T-helper 2 cell treated with Interferon-gamma antibody and Interleukin-4, amounts not matched to agents 100 ng/mL and 5 ng/mL, for 36 hours (primary cell): ENCODE measurements around the gene CAMSAP1. TPM values are rescaled to one million over a fixed set of nuclear protein-coding genes. Genes with fewer than 3 reads are reported as not detected.
"Not testable (repeated sequence)": the region's sequence is repeated elsewhere in the genome, so short reads cannot be mapped to it uniquely, and the experiment has no call there.

Experiments
- intact Hi-C: fragments of 100-400 bp; cut with micrococcal nuclease; formaldehyde crosslinking; loops from one replicate; pipeline ENCODE4 v1.15.1; 2023
- total RNA-seq: library from RNA; stranded (reverse); gene quantifications from 2 replicates; pipeline ENCODE4 v1.2.3, GENCODE V29; 2022

Gene CAMSAP1
- total RNA-seq, 1 donor from 2014 or later: 24.7 TPM

DNA sequence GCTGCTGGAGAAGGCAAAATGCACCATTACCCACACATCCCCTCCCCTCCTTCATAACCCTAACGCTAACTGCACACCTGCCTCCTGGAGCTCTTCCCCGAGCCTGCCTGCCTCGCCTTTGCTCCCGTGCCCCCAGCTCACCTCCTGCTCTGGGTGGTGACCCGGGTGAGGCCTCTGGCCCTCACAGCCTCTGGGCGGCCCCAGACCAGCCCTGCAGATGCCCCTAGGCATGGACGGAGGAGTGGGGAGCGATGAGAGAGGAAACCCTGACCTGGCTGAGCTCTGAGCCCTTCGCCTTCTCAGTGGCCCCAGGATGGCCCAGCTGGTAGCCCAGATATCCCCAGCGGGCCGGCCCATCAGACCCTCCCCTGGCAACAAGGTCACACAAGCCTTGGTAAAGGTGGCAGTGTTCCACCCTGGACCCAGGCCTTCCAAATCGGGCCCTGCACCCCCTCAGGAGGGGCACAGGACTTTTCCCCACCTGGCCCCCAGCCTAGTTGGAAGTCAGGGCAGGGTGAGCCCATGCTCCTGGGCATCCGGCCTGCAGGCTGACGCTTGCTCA, 14.5 kb upstream of the CAMSAP1 start:
- intact Hi-C loops: loop anchor here (1.0 kb wide), 1 partner anchor 23 kb away; no protein-coding TSS in a partner anchor

DNA sequence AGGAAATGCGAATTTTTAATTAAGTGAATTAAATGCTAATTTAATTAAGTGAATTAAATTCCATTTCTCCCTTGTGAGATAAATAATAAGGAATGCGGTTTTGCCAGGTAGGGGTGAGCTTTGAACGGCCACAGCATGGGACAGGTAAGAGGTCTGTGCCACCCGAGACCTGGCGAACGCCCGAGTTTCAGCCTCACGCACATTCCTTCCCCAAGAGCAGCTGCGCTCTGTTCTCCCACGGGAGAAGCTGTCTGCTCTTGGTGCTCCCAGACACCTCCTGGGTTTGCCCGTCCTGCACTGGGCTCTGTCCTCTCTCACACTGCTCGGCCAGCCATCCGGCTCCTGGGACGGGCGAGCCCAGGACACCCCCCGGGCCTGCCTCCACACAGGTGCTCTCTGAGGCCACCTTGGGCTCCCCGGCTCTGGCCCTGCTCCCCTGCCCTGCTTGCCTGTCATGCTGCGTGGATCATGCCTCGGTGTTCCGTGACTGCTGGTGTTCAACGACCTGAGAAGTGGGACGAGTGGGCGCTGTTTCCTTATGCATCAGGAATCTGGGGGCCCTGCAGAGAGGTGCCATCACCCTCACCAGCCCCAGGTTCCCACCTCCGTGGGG, 13.7 kb upstream of the CAMSAP1 start:
- intact Hi-C loops: no loop called here

DNA sequence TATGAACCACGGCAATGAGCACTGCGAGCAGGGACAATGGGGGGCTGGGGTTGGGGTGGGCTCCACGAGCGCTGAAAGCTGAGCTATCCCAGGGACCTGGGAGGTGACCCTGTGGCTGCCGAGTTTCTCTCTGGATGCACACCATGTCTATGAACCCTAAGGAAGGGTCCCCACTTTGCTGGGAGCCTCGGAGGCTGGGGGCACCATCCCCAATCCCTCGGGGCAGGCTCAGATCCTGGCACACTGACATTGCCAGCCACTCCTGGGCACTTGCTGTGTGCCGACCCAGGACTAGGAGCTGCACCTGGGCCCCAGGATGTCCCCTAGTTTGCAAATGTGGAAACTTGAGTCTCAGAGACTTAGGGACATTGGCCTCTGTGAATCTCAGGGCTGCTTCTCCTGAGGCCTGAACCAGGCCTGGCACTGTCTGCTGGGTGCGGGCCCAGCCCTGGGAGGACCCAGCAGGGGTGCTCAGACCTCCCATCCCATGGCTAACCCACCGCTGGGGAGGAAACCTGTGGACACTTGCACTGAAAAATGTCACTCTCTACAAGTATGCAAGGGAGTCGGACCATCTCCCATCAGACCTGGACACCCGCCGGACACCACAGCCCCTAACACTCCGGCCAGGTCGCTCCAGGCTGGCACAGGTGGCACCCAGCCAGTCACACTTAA, 13.0 kb upstream of the CAMSAP1 start:
- intact Hi-C loops: no loop called here

DNA sequence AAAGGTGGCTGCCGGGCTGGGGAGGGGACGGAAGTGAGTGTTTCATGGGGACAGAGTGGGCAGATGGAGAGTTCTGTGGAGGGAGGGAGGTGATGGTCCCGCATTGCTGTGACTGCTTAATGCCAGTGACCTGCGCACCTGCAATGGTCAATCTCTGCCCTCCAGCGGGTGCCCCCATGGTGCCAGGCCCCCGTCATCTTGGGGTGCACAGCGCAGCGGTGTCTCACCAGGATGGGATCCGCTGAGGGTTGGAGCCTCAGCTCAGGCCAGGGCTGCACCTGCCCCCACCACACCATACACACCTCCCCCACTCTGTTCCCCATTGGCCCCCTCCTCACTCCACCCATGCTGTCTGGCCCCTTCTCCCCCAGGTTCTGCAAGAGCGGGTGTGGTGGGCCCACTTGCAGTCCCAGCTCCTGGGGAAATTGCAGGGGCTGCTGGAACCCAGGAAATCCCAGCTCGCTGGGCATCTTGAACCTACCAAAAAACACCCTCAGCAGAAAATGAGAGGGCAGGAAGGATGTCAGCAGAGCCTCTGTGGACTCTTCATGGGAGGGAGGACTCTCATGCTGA, 12.1 kb upstream of the CAMSAP1 start:
- intact Hi-C loops: no loop called here

DNA sequence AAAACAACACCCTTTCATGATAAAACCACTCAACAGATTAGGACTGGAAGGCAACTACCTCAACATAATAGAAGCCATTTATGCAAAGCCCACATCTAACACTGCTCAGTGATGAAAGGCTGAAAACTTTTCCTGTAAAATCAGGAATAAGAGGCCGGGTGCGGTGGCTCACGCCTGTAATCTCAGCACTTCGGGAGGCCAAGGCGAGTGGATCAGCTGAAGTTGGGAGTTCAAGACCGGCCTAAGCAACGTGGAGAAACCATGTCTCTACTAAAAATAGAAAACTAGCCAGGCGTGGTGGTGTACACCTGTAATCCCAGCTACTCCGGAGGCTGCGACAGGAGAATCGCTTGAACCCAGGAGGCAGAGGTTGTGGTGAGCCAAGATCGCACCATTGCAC, 8.9 kb upstream of the CAMSAP1 start:
- intact Hi-C loops: not testable (repeated sequence)

DNA sequence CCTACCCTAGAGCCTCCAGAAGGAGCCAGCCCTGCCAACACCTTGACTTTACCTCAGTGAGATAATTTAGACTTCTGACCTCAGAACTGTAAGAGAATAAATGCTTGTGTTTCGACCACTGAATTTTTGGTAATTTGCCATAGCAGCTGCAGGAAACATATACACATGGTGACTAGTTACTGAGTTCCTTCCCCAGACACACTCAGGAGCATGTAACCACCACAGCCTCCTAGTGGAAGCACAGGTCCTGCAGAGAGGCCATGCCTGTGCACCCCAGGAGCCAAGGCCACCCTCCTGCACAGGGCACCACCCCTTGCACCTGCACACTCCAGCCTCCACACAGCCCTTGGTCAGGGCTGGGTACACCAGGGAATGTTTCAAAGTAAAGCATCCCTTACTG, 7.6 kb upstream of the CAMSAP1 start:
- intact Hi-C loops: no loop called here

DNA sequence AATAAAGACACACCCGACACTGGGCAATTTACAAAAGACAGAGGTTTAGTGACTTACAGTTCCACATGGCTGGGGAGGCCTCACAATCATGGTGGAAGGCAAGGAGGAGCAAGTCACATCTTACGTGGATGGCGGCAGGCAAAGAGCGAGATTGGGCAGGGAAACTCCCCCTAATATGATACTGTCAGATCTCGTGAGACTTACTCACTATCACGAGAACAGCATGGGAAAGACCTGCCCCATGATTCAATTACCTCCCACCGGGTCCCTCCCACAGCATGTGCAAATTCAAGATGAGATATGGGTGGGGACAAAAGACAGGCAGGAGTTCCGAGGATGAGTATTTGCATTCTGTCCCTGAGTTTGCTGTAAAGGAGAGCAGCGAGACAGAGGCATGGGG, 3.9 kb upstream of the CAMSAP1 start:
- intact Hi-C loops: not testable (repeated sequence)

DNA sequence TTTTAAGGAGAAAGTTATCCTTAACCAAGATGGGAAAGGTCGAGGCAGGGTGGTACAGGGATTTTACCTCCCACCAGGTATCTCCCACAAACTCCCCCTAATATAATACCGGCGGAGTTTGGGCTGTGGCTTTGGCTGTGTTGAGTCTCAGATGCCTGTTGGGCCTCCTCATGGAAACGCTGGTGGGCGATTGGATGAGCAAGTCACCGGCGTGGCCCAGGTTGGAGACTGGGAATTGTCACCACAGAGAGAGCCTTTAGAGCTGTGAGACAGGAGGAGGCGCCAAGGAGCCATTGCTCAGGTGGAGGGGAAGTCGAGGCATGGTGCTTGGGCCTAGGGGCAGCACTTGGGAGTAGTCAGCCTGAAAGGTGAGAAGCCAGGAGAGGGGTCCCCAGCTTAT, 3.4 kb upstream of the CAMSAP1 start:
- intact Hi-C loops: no loop called here

DNA sequence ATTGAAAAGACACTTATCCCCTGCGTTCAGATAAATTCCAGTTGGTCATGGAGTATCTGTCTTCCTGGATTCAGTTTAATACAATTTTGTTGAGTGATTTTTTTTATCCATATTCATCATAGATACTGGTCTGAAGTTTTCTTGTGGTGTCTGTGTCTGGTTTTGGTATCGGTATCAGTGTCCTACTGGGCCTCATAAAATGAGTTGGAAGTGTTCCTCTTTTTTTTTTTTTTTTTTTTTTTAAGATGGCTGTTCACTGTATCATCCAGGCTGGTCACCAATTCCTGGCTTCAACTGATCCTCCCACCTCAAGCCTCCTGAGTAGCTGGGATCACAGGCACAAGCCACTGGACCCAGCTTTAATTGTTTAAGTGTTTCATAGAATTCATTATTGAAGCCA, 2.9 kb upstream of the CAMSAP1 start:
- intact Hi-C loops: no loop called here

DNA sequence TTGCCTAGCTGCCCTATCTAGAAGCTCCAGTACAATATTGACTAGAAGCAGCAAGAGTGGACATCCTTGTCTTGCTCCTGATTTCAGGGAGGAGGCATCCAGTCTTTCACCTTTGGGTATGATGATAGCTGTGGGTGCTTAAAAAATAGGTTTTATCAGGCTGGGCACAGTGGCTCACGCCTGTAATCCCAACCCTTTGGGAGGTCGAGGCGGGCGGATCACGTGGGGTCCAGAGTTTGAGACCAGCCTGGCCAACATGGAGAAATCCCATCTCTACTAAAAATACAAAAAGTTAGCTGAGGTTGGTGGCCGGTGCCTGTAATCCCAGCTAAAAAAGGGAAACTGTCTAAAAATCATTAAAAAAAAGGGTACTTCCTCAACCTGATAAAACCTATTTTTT, 2.0 kb upstream of the CAMSAP1 start:
- intact Hi-C loops: loop anchor here (5.0 to 10.0 kb wide), 2 partner anchors 335 to 453 kb away; partner anchors contain the start of genes DNLZ and QSOX2

DNA sequence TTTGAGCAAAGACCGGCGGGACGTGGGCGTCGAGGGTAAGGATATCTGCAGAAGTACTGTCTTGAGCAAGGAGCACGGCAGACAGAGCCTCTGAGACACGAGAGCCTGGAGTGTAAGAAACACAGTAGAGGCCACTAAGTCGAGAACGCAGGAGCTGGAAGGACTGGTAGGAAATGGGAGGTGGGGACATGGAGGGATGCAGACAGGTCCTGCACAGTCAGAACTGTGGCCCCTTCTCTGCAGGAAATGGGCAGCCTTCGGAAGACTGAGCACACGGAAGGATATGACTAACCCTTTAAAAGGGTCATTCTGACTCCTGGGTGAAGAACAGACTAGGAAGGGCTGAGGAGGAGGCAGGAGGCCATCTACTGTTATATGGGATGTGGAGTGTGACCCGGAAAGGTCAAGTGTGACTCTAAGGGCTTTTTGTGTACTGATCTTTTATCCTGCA, 1.4 kb upstream of the CAMSAP1 start:
- intact Hi-C loops: loop anchor here (5.0 to 10.0 kb wide), 2 partner anchors 336 to 454 kb away; partner anchors contain the start of genes DNLZ and QSOX2

DNA sequence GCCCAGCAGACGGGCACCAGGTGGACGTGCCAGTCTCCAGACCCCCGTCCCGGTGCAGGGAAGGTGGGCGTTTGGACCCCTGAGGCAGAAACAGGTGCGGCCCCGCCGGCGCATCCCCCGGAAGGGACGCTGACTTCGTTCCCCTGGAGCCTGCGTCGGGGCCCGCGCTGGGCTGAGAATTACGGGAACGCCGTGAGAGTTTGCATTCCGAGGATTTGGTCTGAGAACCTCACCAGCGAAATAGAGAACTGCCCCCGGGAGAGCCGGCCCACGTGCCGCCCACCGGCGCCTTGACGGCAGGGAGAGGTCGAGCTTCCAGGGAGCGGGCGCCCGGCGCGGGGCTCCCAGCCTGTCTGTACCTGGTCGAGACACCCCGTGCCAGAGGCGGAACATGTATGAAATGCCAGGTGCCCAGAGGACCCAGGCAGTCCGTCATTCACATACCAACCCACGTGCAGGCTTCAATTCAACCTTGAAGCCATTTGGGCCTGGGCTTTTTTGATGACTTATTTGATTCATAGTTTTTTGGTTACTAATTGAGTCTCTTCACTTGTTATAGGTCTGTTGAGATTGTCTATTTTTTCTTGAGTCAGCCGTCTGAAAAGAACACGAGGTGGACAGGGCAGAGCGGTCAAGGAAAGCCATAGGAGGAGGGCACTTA, 877 bp upstream of the CAMSAP1 start:
- intact Hi-C loops: loop anchor here (5.0 to 10.0 kb wide), 2 partner anchors 337 to 454 kb away; partner anchors contain the start of genes DNLZ and QSOX2

DNA sequence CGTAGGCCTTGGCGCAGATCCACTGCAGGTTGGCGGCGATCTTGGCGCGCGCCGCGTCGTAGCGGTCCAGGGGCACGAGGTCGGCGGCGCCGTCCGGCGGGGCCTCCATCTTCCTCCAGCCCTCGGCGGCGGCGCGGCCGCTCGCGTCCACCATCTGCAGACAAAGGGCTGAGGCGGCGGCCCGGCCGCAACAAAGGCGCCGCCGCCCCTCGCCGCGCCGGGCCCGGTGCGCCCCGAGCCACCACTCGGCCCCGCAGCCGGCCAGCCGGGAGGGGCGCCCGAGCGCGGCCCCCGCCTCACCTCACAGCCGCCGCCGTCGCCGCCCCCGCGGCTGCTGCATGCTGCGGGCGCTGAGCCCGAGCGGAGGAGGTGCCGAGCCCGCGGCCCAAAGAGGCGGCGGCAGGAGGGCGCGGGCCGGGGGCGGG, 328 bp downstream of the CAMSAP1 start:
- intact Hi-C loops: loop anchor here (1.0 to 10.0 kb wide), 4 partner anchors 54 to 455 kb away; partner anchors contain the start of genes DNLZ, QSOX2, TMEM250 and UBAC1

DNA sequence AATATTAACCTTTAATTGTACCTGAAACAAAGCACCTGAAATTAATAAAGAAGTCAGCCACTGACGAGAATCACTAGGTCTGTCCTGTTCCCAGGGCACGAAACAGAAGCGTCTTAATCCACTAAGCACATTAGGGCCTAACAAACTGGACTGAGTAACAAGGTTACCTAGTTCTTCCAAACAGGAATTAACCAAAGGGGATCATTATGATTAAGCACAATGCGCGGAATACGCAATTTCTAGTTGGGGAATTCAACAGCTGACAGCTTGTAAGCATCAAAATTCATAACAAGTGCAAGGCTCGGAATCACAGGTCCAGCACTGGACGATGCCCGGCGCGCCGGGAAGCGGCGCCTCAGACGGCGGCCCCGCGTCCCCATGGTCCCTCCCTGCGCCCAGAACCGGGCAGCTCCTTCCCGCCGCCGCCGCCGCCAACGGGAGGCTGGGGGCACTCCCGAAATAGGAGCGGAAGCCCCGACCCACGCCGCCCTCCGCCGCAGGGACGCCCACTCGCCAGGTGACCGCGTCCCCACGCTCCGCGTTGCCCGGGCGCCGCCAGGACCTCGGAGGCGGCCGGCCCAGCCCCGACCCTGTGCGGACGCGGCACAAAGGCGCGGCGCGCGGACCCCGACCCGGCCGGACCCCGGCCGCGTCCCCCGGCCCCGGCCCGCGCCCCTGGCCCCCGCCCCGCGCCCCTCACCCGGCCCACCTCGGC, 898 bp downstream of the CAMSAP1 start:
- intact Hi-C loops: loop anchor here (1.0 to 10.0 kb wide), 4 partner anchors 55 to 456 kb away; partner anchors contain the start of genes DNLZ, QSOX2, TMEM250 and UBAC1

DNA sequence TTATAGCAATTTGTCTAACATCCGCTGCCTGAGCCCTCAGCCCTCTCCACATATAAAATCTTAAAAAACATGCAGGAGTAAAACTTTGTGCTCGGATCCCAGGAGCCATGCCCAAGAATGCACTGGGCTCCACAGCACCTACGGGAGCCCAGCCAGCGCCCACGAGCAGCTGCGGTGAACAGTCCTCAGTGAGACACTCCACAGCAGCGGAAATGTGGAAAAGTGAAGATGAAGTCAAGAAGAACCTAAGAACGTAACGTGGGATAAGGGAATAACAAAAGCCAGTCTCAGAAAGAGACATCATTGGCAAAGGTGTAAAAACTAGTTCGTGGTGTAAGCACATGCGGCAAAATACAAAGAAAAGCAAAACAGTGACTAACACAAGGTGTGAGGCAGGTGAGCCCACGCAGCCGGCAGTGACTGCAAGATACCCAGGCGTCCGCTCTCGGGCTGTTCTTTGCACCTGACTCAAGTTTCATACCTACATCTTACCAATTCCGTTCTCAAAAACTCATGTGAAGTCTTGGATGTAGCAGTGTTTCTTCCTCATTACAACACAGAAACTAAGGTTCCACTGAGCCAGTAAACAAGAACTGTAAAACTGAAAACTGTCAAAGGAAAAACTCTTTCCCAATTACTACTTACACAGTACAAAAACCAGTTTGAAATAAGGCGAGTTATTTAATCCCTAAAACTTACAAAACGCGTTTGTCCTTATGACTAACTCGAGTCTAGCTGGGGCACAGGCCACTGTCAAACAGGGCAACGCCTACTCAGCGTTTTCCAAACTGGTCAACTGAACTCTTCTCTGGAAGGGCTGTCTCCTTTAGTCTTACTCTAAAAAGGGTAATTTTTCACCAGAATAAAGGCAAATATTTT, 1.7 kb downstream of the CAMSAP1 start:
- intact Hi-C loops: loop anchor here (2.0 to 10.0 kb wide), 3 partner anchors 213 to 457 kb away; partner anchors contain the start of genes DNLZ, QSOX2 and TMEM250

DNA sequence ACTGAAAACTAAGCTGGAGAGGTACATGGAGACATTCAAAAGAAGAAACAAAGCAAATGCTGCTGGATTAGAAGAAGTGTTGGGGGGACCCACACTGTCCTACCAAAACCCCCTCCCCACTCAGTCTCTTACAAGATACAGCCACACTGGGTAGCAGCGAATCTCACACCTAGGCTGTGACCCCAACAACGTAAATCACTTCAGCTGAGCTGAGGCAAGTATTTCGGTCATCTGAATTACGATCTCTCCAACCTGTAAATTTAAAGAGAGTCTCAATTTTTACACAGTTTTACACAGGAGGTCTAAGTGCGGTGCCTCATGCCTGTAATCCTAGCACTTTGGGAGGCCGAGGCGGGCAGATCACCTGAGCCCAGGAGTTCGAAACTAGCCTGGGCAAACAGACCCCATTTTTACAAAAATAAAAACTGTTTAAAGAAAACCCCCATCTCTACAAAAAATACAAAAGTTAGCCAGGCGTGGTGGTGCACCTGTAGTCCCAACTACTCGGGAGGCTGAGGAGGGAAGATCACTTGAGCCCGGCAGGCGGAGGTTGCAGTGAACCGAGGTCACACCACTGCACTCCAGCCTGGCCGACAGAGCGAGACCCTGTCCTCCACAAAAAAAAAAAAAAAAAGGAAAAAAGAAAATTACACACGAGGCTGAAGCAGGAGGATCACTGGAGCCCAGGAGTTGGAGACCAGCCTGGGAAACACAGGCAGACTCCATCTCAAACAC, 3.4 kb downstream of the CAMSAP1 start:
- intact Hi-C loops: loop anchor here (10.0 kb wide), 1 partner anchor 341 kb away; the partner anchor contains the start of gene QSOX2

DNA sequence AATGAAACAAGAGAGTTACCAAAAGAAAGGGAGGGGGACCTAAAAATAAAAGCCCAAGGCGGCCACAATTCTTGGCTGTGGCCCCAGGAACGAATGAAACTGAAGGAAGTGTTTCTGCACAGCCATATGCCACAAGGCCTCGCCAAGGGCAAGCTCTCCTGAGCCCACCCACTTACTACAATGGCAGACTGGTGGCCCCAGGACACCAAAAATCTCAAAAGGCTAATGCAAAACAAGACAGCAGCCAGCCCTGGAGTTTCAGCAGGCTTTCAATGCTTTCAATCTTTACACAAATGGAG, 4.0 kb downstream of the CAMSAP1 start:
- intact Hi-C loops: loop anchor here (10.0 kb wide), 1 partner anchor 341 kb away; the partner anchor contains the start of gene QSOX2

DNA sequence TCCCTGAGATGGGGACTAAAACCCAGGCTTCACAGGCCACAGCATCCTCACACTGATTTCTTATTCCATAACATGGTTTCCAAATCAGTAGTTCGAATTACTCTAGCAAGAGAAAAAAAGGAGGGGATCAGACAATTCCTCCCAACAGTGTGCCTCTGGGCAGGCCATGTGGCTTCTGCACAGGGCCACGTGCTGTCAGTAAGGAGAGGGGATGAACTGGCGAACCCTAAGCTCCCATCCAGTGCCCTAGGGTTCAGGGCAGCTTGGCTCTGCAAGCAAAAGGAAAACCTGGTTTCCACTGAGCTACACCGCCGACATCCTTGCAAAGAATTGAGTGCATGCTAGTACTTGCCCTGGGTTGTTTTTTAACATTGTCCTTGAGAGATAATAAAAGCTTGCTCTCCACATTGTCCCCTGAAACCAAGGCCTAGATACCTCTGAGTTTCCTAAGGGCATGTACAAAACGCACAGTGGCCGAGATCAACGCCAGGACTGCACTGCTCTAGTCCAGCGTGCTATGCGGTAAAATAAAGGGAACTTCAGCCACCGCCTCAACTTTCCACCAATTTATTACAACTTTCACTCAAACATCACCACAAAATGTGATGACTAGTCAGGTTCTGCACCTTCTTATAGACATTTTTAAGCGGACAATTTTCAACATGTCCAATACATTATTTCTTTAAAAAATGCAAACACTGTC, 4.5 kb downstream of the CAMSAP1 start:
- intact Hi-C loops: loop anchor here (10.0 kb wide), 1 partner anchor 342 kb away; the partner anchor contains the start of gene QSOX2
